PC-3 (cell line): Measurements from ENCODE around the gene CLASP2. TPM values are rescaled to one million over a fixed set of nuclear protein-coding genes. Genes with fewer than 3 reads are reported as not detected.

Experiments
- ATAC-seq: fragments of 200-7000 bp; cut with Tn5 transposase; 2 replicates; pipeline ENCODE4 v1.9.1; 2020; ENCODE audit warnings: mild to moderate bottlenecking, moderate library complexity
- BruUV-seq: library from RNA; stranded (reverse); fragments of 400-500 nt; replicated peaks from 2 replicates; lab custom pipeline; 2021; lab: Mats Ljungman, UMichigan
- CTCF ChIA-PET: fragments of 300-600 bp; sonication (Branson Sonifier 250); formaldehyde crosslinking; loops from one replicate; lab custom pipeline; 2022; ENCODE audit warnings: antibody characterized with exemption; lab: Charles Lee
- POLR2A ChIA-PET: fragments of 300-600 bp; sonication (Branson Sonifier 250); formaldehyde crosslinking; loops from one replicate; lab custom pipeline; 2022; ENCODE audit warnings: antibody characterized with exemption; ENCODE audit not compliant: unreplicated experiment; lab: Charles Lee
- DNase-seq: peaks from one replicate; pipeline ENCODE4 v3.0.0-alpha.2; 2015
- H2AFZ ChIP-seq: fragments of 300-600 bp; sonication (generic); 2 replicates; pipeline ENCODE4 v1.6.0; 2016; ENCODE audit warnings: antibody characterized with exemption, low read length
- H3F3A ChIP-seq: fragments of 300-600 bp; sonication (generic); one replicate; pipeline ENCODE4 v1.6.0; 2017; ENCODE audit warnings: antibody characterized with exemption, low read length, control low read depth, mild to moderate bottlenecking; ENCODE audit not compliant: unreplicated experiment
- H3K27ac ChIP-seq: fragments of 300-600 bp; sonication (generic); 2 replicates; pipeline ENCODE4 v1.5.1; 2016; ENCODE audit warnings: mild to moderate bottlenecking, low read length
- H3K27me3 ChIP-seq: fragments of 300-600 bp; sonication (generic); 2 replicates; pipeline ENCODE4 v1.6.1; 2016; ENCODE audit warnings: low read length, mixed read lengths
- H3K36me3 ChIP-seq: fragments of 300-600 bp; sonication (generic); 2 replicates; pipeline ENCODE4 v1.6.1; 2016; ENCODE audit warnings: low read depth, mixed run types, low read length, mixed read lengths
- H3K4me1 ChIP-seq: fragments of 300-600 bp; sonication (generic); 2 replicates; pipeline ENCODE4 v1.5.1; 2016; ENCODE audit warnings: low read length; ENCODE audit not compliant: insufficient read depth
- H3K4me2 ChIP-seq: fragments of 300-600 bp; sonication (generic); 2 replicates; pipeline ENCODE4 v1.6.0; 2016; ENCODE audit warnings: low read length
- H3K4me3 ChIP-seq: fragments of 300-600 bp; sonication (generic); 2 replicates; pipeline ENCODE4 v1.5.1; 2016; ENCODE audit warnings: mild to moderate bottlenecking, low read length, mixed read lengths
- H3K79me2 ChIP-seq: fragments of 300-600 bp; sonication (generic); 2 replicates; pipeline ENCODE4 v1.6.1; 2017; ENCODE audit warnings: low read length, mixed read lengths
- H3K9ac ChIP-seq: fragments of 300-600 bp; sonication (generic); 2 replicates; pipeline ENCODE4 v1.6.0; 2016; ENCODE audit warnings: mild to moderate bottlenecking, low read length
- H3K9me2 ChIP-seq: fragments of 300-600 bp; sonication (generic); replicated peaks from 2 replicates; pipeline ENCODE4 v1.6.1; 2016; ENCODE audit warnings: mixed run types, low read length, mixed read lengths
- H3K9me3 ChIP-seq: fragments of 300-600 bp; sonication (generic); 2 replicates; pipeline ENCODE4 v1.6.1; 2016; ENCODE audit warnings: low read length, mixed read lengths
- H4K20me1 ChIP-seq: fragments of 300-600 bp; sonication (generic); 2 replicates; pipeline ENCODE4 v1.6.1; 2016; ENCODE audit warnings: low read length, mixed read lengths
- EZH2 ChIP-seq: fragments of 300-600 bp; sonication (generic); IDR thresholded peaks from one replicate; pipeline ENCODE4 v1.6.1; 2017; ENCODE audit warnings: antibody characterized with exemption, mild to moderate bottlenecking, low read length; ENCODE audit not compliant: unreplicated experiment
- EZH2phosphoT487 ChIP-seq: fragments of 300-600 bp; sonication (generic); IDR thresholded peaks from 2 replicates; pipeline ENCODE4 v1.6.1; 2018; ENCODE audit warnings: mild to moderate bottlenecking, antibody characterized with exemption, low read length, borderline replicate concordance
- intact Hi-C: fragments of 100-400 bp; cut with micrococcal nuclease; formaldehyde crosslinking; loops from 2 replicates; pipeline ENCODE4 v1.9.0; 2023
- total RNA-seq: library from RNA; depleted of rRNA; stranded (reverse); fragments of >200 nt; gene quantifications from 2 replicates; pipeline ENCODE4 v1.2.3, GENCODE V29; 2014
- TF ChIP-seq, protein P1 (sequence below): fragments of 300-600 bp; sonication (generic); conservative IDR thresholded peaks from 2 replicates; pipeline ENCODE4 v1.5.1; 2017; ENCODE audit warnings: antibody characterized with exemption, low read depth, mild to moderate bottlenecking, low read length

CLASP2 gene
- total RNA-seq, 1 experiment from 2014 or later = 84.8 TPM

DNA sequence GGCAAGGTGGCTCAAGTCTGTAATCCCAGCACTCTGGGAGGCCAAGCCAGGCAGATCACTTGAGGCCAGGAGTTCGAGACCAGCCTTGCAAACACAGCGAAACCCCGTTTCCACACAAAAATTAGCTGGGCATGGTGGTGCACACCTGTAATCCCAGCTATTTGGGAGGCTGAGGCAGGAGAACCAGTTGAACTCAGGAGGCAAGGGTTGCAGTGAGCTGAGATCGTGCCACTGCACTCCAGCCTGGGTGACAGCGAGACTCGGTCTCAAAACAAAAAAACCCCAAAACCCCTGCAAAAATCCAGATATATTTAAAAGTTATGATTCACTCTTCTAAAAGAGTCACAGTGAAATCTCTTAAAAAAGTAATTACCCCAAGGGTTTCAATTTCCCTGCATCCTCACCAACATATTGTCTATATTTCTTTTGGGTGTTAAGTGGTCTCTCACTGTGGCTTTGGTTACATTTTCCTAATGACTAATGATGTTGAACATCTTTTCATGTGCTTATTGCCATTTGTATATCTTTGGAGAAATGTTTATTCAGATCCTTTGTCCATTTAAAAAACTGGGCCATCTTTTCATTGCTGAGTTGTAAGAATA, 204.7 kb downstream of the CLASP2 start:
- Histone ChIP-seq H4K20me1 (no peaks in the 10 kb centered on the region), H3K4me1 (no peaks in the 10 kb centered on the region), H3K9ac (no peak overlapping the region), H3K9me3 (no peaks in the 10 kb centered on the region), H3K27me3 (no peaks in the 10 kb centered on the region), H3F3A (no peaks in the 10 kb centered on the region), H2AFZ (no peak overlapping the region), H3K79me2 (no peaks in the 10 kb centered on the region), H3K4me2 (no peak overlapping the region), H3K4me3 (no peak overlapping the region), H3K36me3 (peaks cover 3% of the 10 kb centered on the region; the same call in 1 of the 2 replicates), H3K27ac (no peak overlapping the region), H3K9me2 (no peaks in the 10 kb centered on the region)
- DNase-seq (no peak), ATAC-seq (no peak)
- ChIA-PET POLR2A (no interaction called here), CTCF (no interaction called here)
- BruUV-seq = no TSS peak
- TF ChIP-seq, protein P1, sequence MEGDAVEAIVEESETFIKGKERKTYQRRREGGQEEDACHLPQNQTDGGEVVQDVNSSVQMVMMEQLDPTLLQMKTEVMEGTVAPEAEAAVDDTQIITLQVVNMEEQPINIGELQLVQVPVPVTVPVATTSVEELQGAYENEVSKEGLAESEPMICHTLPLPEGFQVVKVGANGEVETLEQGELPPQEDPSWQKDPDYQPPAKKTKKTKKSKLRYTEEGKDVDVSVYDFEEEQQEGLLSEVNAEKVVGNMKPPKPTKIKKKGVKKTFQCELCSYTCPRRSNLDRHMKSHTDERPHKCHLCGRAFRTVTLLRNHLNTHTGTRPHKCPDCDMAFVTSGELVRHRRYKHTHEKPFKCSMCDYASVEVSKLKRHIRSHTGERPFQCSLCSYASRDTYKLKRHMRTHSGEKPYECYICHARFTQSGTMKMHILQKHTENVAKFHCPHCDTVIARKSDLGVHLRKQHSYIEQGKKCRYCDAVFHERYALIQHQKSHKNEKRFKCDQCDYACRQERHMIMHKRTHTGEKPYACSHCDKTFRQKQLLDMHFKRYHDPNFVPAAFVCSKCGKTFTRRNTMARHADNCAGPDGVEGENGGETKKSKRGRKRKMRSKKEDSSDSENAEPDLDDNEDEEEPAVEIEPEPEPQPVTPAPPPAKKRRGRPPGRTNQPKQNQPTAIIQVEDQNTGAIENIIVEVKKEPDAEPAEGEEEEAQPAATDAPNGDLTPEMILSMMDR = no peak
- no peak for TF ChIP-seq EZH2
- intact Hi-C loops = no loop called here

DNA sequence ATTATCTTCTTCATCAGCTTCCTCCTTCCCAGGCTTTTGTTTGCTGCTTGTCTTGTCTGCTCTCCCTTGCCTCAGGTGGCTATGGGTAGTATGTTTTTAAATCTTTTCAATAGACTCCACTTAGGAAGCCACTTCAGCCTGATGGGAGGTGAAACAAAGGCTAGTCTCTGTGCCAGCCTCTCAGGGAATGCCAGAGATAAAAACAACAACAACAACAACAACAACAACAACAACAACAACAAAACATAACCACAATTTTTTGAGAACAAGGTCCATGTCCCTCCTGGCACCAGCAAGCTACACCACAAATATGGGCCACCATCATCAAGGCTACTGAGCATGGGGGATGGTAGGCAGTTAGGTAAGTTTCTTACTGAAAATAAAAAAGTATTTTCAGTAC, 213.0 kb downstream of the CLASP2 start:
- H4K20me1 ChIP-seq = no peaks in the 10 kb centered on the region
- ATAC-seq (no peak), DNase-seq (no peak)
- ChIA-PET POLR2A (no interaction called here), CTCF (no interaction called here)
- H3K4me1 ChIP-seq = no peaks in the 10 kb centered on the region
- H3K27me3 ChIP-seq = no peaks in the 10 kb centered on the region
- no TSS peak for BruUV-seq
- H3K9ac ChIP-seq = no peak overlapping the region
- H3K27ac ChIP-seq = no peak overlapping the region
- no peak overlapping the region for H3K4me3 ChIP-seq
- no peak overlapping the region for H2AFZ ChIP-seq
- H3K9me3 ChIP-seq = no peaks in the 10 kb centered on the region
- TF ChIP-seq, protein P1 = no peak
- TF ChIP-seq EZH2 (no peak), EZH2phosphoT487 (no peak)
- H3K9me2 ChIP-seq = no peaks in the 10 kb centered on the region
- H3K36me3 ChIP-seq = peaks cover 15% of the 10 kb centered on the region; the same call in 1 of the 2 replicates
- no peaks in the 10 kb centered on the region for H3K79me2 ChIP-seq
- H3F3A ChIP-seq = no peaks in the 10 kb centered on the region
- intact Hi-C loops = no loop called here
- H3K4me2 ChIP-seq = no peak overlapping the region

DNA sequence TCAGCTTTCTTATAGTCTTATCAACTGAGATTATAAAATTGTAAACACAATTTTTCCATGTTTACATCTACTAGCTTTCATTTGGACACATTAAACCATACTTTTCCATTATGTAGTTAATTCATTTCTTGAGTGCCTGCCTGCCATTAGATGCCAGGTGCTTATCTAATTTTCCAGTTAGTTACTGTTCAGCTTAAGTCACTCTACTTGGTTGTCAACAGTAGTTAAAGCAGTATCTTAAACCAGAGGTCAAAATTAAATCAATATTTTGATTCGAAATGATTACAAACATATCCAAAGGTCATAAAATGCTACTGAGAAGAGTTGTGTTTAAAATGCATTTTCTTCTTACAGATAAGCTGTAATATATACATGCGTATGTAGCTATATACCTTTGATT, 221.6 kb downstream of the CLASP2 start:
- no TSS peak for BruUV-seq
- no peak for DNase-seq
- ChIA-PET CTCF (no interaction called here), POLR2A (no interaction called here)
- no peak overlapping the region for H3K27ac ChIP-seq
- intact Hi-C loops = no loop called here
- H3F3A ChIP-seq = no peaks in the 10 kb centered on the region
- no peaks in the 10 kb centered on the region for H3K36me3 ChIP-seq
- H3K79me2 ChIP-seq = no peaks in the 10 kb centered on the region
- H3K4me3 ChIP-seq = no peak overlapping the region
- H3K9me3 ChIP-seq = no peaks in the 10 kb centered on the region
- H4K20me1 ChIP-seq = no peaks in the 10 kb centered on the region
- H3K4me1 ChIP-seq = no peaks in the 10 kb centered on the region
- no peaks in the 10 kb centered on the region for H3K9me2 ChIP-seq
- no peak overlapping the region for H3K4me2 ChIP-seq
- ATAC-seq = no peak
- TF ChIP-seq EZH2phosphoT487 = no peak
- TF ChIP-seq, protein P1 = no peak
- no peak for TF ChIP-seq EZH2
- no peaks in the 10 kb centered on the region for H3K27me3 ChIP-seq
- no peak overlapping the region for H3K9ac ChIP-seq
- H2AFZ ChIP-seq = no peak overlapping the region
